CD4-positive, alpha-beta T cell treated with Interleukin-2 at 100 ng/mL for 4 hours (primary cell): Measurements from ENCODE around the gene UBFD1.
"Not testable (repeated sequence)": the region's sequence is repeated elsewhere in the genome, so short reads cannot be mapped to it uniquely, and the experiment has no call there.

Experiments
- DNase-seq: peaks from one replicate; pipeline ENCODE4 v3.0.0-alpha.2; 2020; ENCODE audit warnings: low spot score

Gene UBFD1

GRCh38 chr16:23567602-23568001, 10.1 kb downstream of the UBFD1 start:
- no peak for DNase-seq

DNA sequence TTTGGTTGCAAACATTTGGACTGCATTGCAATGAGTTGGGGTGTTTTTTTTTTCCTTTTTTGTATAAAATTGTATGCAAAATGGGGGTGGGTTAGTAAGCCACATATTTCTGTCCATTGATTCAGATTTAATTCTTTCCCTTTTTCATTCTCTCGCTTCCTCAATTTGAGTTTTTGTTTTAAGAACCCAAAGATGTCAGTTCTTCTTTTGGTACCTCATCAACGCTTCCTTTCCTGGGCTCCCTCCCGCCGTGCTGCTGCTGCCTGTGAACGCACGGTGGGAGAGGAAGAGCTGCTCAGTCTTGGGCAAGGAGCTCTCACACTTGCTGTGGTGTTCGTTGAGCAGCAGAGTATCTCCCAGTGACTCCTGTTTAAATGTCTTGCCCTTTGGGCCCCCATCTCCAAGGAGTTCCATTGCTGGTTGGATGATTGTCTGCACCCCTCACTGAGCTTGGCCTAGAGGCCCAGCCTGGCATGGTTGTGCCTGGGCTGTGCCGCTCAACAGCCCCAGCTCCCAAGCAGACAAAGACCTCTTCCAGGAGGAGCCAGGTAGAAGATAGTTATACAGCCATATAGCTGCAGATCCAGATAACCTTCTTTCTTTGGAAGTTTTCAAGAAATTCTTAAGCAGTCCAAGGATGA, 13.6 kb downstream of the UBFD1 start:
- DNase-seq: no peak

DNA sequence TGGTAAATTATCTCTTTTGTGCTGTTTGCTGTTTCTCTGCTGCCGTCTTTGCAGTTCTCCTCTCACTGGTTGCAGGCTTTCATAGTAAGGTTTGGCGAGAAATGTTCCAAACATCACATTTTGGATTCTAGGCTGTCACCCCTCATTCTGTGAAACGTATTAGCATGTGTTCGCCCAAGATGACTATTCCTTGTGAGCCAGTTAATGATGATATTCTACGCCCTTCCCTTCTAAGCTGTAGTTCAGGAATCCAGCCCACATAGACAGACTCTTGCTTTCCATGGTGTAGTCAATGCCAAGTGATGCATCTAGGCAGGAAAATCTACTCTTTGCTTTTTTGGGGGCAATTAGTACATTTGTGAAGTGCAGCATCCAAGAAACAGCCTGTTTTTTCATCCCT, 14.4 kb downstream of the UBFD1 start:
- no peak for DNase-seq

DNA sequence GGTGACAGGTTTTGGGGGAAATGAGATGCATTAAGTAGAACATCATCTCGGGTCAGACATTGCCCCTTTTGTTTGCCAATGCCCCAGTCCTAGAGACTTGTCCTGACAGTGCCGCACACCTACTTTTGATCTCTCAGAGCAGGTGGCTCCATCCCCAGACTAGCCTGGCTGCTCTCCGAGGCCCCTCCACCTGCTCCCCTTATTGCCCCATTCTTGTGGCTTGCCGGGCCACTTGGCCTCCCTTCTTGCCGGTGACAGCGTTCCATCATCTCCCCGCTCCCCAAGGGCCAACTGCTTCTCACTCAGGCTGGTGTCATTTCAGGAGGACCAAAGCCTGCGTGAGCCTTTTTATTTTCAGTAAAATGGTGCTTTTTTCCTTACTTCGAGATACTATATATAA, 14.9 kb downstream of the UBFD1 start:
- DNase-seq: no peak

DNA sequence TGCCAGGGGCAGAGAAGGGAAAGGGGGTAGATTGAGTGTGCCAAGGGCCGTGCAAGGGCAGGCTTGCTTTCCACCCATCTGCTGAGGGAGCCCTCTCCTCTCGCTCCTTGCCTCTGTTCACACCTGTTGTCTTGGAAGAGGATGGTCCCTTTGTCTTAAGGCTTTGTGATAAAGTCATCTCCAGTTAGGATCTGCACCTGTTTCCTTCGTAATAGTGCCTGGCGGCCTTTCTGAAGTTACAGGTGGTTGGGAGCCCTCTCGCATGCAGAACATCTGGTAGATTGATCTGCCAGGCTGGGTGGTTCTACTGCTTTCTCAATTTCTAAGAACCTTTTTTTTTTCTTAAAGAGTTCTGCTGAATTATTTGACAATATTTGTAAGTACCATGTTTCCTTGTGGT, 16.3 kb downstream of the UBFD1 start:
- no peak for DNase-seq

GRCh38 chr16:23575834-23576233, 18.3 kb downstream of the UBFD1 start:
- DNase-seq: no peak

DNA sequence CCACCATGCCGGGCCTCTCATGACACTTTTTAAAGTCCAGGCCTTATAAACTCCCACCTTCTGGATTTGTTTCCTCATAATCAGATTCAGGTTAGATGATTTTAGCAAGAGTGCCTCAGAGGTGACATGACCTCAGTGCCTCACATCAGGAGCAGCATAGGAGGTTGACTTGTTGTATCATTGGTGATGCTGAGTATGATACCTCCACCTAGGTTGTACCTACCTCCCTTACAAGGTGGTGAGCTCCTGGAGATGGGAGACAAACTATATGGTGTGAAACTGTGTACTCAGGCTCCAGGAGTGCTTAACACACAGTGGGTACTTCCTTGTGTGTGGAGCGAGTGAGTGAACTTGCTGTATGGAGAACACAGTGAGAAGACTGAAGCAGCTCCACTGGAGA, 20.0 kb downstream of the UBFD1 start:
- no peak for DNase-seq

DNA sequence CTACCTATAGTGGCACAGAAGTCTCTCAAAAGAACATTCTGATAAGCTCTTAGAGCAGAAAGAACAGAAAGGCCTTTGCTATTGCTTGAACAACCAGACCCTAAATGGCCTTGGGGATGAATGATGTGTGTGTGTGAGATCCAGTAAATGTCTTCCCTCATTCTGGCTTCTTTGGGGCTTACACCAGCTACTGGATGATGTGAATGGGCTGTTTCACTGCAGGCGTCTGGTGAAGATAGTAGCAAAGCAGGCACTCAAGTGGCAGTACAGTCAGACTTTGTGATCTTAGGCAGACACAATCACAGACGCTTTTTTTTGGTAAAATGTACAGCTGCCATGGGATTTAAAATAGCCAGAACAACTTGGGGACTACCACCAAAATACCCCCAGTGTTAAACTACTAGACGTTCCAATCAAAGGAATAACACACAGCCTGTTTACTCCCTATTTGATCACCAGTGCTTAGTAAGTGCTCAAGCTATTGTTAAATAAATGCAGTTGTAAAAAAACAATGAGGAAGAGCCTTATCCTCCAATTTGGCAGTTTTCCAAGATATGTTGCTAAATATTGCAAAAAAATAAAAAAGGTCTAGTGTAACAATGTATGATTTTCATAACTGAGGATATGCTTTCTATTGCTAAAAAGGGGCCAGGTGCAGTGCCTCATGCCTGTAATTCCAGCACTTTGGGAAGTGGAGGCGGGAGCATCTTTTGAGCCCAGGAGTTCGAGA, 20.7 kb downstream of the UBFD1 start:
- DNase-seq: no peak

GRCh38 chr16:23579371-23579770, 21.8 kb downstream of the UBFD1 start:
- no peak for DNase-seq

GRCh38 chr16:23580391-23580790, 22.9 kb downstream of the UBFD1 start:
- DNase-seq: no peak

DNA sequence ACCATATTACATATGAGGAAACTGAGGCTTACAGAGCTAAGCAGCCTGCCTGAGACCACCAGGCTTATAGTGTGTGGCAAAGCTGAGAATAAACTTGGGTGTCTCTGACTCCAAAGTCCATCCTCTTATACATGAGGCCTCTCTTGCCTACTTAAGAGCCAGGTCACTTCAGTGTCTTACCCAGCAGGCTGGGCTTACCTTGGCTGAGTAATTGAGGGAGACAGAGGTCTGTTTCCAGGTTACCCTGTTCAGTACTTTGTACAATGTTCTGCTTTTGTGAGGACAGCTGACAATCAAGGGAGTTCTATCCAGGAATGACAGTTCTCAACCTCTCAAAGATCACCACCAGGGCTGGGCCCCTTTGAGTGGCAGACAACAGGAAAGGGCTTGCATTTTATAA, 24.2 kb downstream of the UBFD1 start:
- DNase-seq: no peak

DNA sequence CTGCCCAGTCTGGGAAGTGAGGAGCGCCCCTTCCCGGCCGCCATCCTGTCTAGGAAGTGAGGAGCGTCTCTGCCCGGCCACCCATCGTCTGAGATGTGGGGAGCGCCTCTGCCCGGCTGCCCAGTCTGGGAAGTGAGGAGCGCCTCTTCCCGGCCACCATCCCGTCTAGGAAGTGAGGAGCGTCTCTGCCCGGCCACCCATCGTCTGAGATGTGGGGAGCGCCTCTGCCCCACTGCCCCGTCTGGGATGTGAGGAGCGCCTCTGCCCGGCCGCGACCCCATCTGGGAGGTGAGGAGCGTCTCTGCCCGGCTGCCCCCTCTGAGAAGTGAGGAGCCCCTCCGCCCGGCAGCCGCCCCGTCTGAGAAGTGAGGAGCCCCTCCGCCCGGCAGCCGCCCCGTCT, 25.7 kb downstream of the UBFD1 start:
- DNase-seq: not testable (repeated sequence)

DNA sequence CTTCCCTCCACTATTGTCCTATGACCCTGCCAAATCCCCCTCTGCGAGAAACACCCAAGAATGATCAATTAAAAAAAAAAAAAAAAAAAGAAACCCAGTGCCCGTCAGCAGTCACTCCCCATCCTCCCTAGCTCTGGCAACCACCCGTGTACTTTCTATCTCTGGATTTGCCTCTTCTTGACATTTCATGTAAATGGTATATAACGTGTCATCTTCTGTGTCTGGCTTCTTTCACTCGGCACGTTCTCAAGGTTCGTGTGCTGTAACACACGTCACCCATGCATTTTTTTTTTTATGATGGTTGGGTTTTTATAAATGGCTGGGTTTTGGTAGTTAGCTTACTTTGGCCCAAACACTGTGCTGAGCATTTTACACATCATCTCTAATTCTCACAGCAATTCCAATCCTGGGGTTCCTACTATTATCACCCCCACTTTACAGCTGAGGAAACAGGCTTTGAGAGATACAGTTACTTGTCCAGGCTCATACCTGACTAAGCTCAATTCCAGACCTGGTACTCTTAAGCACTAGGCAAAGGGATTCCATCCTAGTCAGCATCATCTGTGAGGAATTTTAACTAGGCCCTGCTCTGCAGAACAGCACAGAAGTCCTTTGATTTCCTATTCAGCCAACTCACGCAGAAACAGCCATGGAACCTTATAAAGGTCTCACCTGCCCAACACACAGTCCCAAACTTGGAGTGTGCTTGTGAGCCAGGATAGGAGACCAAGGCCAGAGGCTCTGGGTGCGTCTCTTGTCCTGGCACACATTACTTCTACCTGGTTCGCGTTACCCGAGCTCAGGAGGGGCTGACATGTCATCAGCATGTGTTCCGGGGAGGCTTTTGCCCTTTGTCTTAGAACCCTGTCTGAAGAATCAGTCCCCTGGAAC, 26.9 kb downstream of the UBFD1 start:
- no peak for DNase-seq

GRCh38 chr16:23587726-23588125, 30.2 kb downstream of the UBFD1 start:
- DNase-seq: no peak

GRCh38 chr16:23590181-23590580, 32.7 kb downstream of the UBFD1 start:
- DNase-seq: no peak

DNA sequence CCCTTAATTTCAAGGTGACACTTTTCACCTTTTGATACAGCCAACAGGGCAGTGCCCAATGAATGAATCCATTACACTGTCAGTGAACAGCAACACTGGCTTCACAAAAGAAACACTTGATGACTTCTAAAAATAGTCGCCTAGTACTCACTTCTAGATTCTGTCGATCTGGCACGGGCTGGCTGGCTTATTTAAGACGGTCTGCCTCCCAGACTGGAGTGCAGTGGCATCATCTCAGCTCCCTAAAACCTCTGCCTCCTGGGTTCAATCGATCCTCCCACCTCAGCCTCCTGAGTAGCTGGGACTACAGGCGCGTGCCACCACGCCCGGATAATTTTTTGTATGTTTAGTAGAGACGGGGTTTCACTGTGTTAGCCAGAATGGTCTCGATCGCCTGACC, 36.7 kb downstream of the UBFD1 start:
- DNase-seq: no peak

DNA sequence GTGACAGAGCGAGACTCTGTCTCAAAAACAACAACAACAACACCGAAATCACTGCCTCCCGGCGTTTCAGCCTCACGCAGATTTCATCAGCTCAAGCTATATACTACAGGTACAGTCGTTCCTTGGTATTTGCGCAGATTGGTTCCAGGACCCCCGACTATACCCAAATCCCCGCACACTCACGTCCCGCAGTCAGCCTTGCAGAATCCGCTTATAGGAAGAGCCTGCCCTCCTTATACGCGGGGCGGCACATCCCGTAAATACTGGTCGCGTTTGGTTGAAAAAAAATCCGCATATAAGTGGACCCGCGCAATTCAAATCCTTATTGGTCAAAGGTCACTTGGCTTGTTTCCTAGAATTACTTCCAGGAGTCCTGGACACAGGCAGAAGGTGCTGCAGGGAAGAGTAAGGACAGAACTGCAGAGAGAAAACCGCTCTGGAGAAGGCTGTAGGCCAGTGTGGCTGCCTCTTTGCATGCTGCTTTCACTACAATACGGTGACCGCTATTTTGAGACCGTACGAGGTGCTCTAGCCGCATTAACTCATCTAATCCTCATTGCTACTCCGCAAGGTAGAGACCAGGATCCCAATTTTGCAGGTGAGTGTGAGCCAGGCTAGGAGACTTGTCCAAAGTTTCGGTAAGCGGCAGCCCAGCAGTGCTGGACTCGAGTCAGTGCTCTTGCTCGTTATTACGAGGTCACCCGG, 37.9 kb downstream of the UBFD1 start:
- no peak for DNase-seq

GRCh38 chr16:23595951-23596720, 38.6 kb downstream of the UBFD1 start, which contains the start of gene NDUFAB1:
Gene NDUFAB1, minus strand, starts transcription at chr16:23596316. Its CDS starts 26 bp downstream, at chr16:23596290.
- peak; percentile 91 for DNase-seq

GRCh38 chr16:23597003-23597756, 39.7 kb downstream of the UBFD1 start:
- peak; percentile 19 for DNase-seq

DNA sequence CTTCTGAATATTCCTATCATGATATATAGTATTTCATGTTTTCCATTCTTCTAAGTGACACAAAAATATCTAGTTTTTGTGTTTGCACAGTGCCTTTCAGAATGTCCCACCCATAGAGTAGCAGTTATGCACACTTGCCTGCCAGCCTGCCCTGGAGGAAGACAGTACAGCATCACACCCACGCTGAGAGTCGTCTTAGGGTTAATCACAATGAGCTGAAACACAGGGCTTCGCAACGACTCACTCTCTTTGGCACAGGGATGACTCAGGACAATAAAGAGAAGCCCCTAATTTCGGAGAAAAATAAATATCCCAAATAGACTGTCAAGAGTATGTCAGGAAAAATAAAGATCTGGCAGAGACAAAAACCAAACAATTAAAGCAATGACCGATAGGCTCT, 50.2 kb downstream of the UBFD1 start:
- no peak for DNase-seq

DNA sequence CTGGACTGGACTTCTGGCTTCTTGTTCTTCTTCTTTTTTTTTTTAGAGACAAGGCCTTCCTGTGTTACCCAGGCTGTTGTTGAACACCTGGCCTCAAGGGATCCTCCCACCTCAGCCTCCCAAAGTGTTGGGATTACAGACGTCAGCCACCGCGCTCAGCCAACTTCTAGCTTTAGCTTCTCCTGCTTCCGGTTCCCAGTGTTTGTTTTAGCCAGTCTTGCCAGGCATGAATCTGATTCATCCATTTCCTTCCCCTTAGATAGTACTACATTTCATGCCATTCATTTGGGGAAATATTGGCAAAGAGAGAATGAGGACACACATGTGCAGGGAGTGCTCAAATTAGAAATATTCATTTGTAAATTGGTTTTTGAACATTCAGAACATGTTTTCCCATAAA, 50.7 kb downstream of the UBFD1 start:
- no peak for DNase-seq
